Breast epithelium (tissue), 4 donors: ENCODE results near the gene STOX2. TPM values are rescaled to one million over a fixed set of nuclear protein-coding genes. Genes with fewer than 3 reads are reported as not detected.

Source experiments
- DNase-seq, 2 donors: peaks; one replicate each; pipeline ENCODE4 v3.0.0-alpha.2; 2019; ENCODE audit warnings: low spot score in 2 of 2
- H3K27ac ChIP-seq, 2 donors: fragments of 200-600 bp; sonication (generic) in 1 of 2; one replicate each; pipeline ENCODE4 v1.5.1; 2016 to 2019; ENCODE audit warnings: mild to moderate bottlenecking in 1 of 2
- H3K27me3 ChIP-seq, 2 donors: fragments of 200-600 bp; sonication (generic) in 1 of 2; one replicate each; pipeline versions ENCODE4 v1.5.1 to v1.6.0; 2017 to 2019; ENCODE audit warnings: control low read depth in 1 of 2, mild to moderate bottlenecking in 1 of 2
- H3K36me3 ChIP-seq: fragments of 200-600 bp; one replicate; pipeline ENCODE4 v1.5.1; 2019
- H3K4me1 ChIP-seq, 2 donors: fragments of 200-600 bp; sonication (generic); one replicate each; pipeline ENCODE4 v1.5.1; 2016 to 2019; ENCODE audit warnings: control low read depth in 1 of 2
- H3K4me3 ChIP-seq, 3 donors: fragments of 200-600 bp; sonication (generic); 1 replicate in 2 of 3; 2 replicates in 1 of 3; pipeline ENCODE4 v1.5.1; 2016 to 2019; ENCODE audit warnings: mild to moderate bottlenecking in 3 of 3, moderate library complexity in 2 of 3
- H3K9me3 ChIP-seq, 2 donors: fragments of 200-600 bp; sonication (generic) in 1 of 2; one replicate each; pipeline ENCODE4 v1.5.1; 2016 to 2019; ENCODE audit warnings: control low read depth in 1 of 2
- CTCF ChIP-seq, 3 donors: fragments of 450-650 bp; IDR thresholded peaks; one replicate each; pipeline ENCODE4 v1.5.1; 2016 to 2017; ENCODE audit warnings: antibody characterized with exemption in 3 of 3, mild to moderate bottlenecking in 3 of 3, moderate library complexity in 3 of 3
- POLR2A ChIP-seq: fragments of 450-650 bp; IDR thresholded peaks from one replicate; pipeline ENCODE4 v1.6.1; 2016; ENCODE audit warnings: antibody characterized with exemption, mild to moderate bottlenecking, moderate library complexity
- POLR2AphosphoS5 ChIP-seq, 3 donors: sonication (generic); formaldehyde crosslinking; IDR thresholded peaks; one replicate each; pipeline ENCODE4 v1.6.1; 2017; ENCODE audit warnings: antibody characterized with exemption in 3 of 3
- intact Hi-C: fragments of 100-400 bp; cut with DNase I; formaldehyde crosslinking; loops from one replicate; pipeline ENCODE4 v1.15.1; 2023; ENCODE audit warnings: low total_unique reads
- total RNA-seq, 3 donors: library from RNA; depleted of rRNA; stranded (reverse); fragments of >200 nt; gene quantifications; one replicate each; pipeline ENCODE4 v1.1.0, GENCODE V29; 2016

The STOX2 gene
- total RNA-seq, 3 donors from 2014 or later = 7.9 to 11.2 (median 10.7) TPM

- Histone ChIP-seq H3K4me1 (no peaks in the 10 kb centered on the region), H3K4me3 (no peak overlapping the region), H3K27me3 (no peaks in the 10 kb centered on the region), H3K27ac (no peak overlapping the region), H3K9me3 (no peaks in the 10 kb centered on the region), H3K36me3 (no peaks in the 10 kb centered on the region)
- TF ChIP-seq CTCF (IDR thresholded peaks at IDR 0.05) (no peak), POLR2A (no peak), POLR2AphosphoS5 (IDR thresholded peaks at IDR 0.05) (no peak)
- DNase-seq = no peak
- intact Hi-C loops = no loop called here
These were observed 88.6 kb downstream of the STOX2 start for GRCh38 chr4:183993676-183994075.

- no peaks in the 10 kb centered on the region for H3K4me1 ChIP-seq
- no peak for TF ChIP-seq POLR2AphosphoS5 (IDR thresholded peaks at IDR 0.05)
- no peak for TF ChIP-seq POLR2A
- H3K36me3 ChIP-seq = no peaks in the 10 kb centered on the region
- intact Hi-C loops = no loop called here
- no peaks in the 10 kb centered on the region for H3K27me3 ChIP-seq
- H3K4me3 ChIP-seq = no peak overlapping the region
- no peaks in the 10 kb centered on the region for H3K9me3 ChIP-seq
- no peak for DNase-seq
- no peak overlapping the region for H3K27ac ChIP-seq
These were observed 90.5 kb downstream of the STOX2 start for GRCh38 chr4:183995570-183995969.

GRCh38 chr4:183996868-183997267, 91.8 kb downstream of the STOX2 start:
- H3K36me3 ChIP-seq = no peaks in the 10 kb centered on the region

GRCh38 chr4:183999435-183999834, 94.3 kb downstream of the STOX2 start:
- TF ChIP-seq CTCF (IDR thresholded peaks at IDR 0.05) = no peak
- TF ChIP-seq POLR2AphosphoS5 (IDR thresholded peaks at IDR 0.05) = no peak
- no peak for TF ChIP-seq POLR2A
- H3K27ac ChIP-seq = no peak overlapping the region
- H3K36me3 ChIP-seq = no peaks in the 10 kb centered on the region
- DNase-seq = no peak
- intact Hi-C loops = no loop called here
- H3K27me3 ChIP-seq = no peaks in the 10 kb centered on the region
- H3K4me3 ChIP-seq = no peak overlapping the region
- no peaks in the 10 kb centered on the region for H3K9me3 ChIP-seq
- H3K4me1 ChIP-seq = no peaks in the 10 kb centered on the region

More at GRCh38 chr4:183996868-183997267, 91.8 kb downstream of the STOX2 start:
- Histone ChIP-seq H3K4me1 (no peaks in the 10 kb centered on the region), H3K27ac (no peak overlapping the region), H3K27me3 (no peaks in the 10 kb centered on the region), H3K4me3 (no peak overlapping the region), H3K9me3 (no peaks in the 10 kb centered on the region)
- no peak for TF ChIP-seq CTCF (IDR thresholded peaks at IDR 0.05)
- no peak for TF ChIP-seq POLR2A
- intact Hi-C loops = no loop called here
- no peak for DNase-seq

- intact Hi-C loops = no loop called here
- TF ChIP-seq CTCF (IDR thresholded peaks at IDR 0.05) = no peak
- TF ChIP-seq POLR2AphosphoS5 (IDR thresholded peaks at IDR 0.05) = no peak
- no peak for TF ChIP-seq POLR2A
- Histone ChIP-seq H3K27me3 (no peaks in the 10 kb centered on the region), H3K4me3 (no peak overlapping the region), H3K9me3 (no peaks in the 10 kb centered on the region), H3K36me3 (no peaks in the 10 kb centered on the region), H3K4me1 (no peaks in the 10 kb centered on the region), H3K27ac (no peak overlapping the region)
- no peak for DNase-seq
These were observed 95.6 kb downstream of the STOX2 start for GRCh38 chr4:184000457-184001396.
